H1 (cell line): ENCODE results near the gene MAB21L3. TPM values are rescaled to one million over a fixed set of nuclear protein-coding genes. Genes with fewer than 3 reads are reported as not detected.

Source experiments
- CTCF ChIA-PET: fragments of 300-600 bp; sonication (Branson Sonifier 250); formaldehyde crosslinking; loops from one replicate; lab custom pipeline; 2021; ENCODE audit not compliant: partially characterized antibody; lab: Charles Lee
- POLR2A ChIA-PET: fragments of 300-600 bp; sonication (Branson Sonifier 250); formaldehyde crosslinking; loops from one replicate; lab custom pipeline; 2021; ENCODE audit warnings: inconsistent platforms; ENCODE audit not compliant: partially characterized antibody; lab: Charles Lee
- DNase-seq, 2 experiments: peaks; one replicate each; pipeline versions ENCODE4 v3.0.0 to v3.0.0-alpha.2; 2010 to 2022; ENCODE audit warnings: low spot score in 2 of 2, low read depth in 1 of 2, mixed read lengths in 1 of 2
- FAIRE-seq: peaks from 2 replicates; lab custom pipeline; 2011; peaks lifted over from hg19 to GRCh38; lab: Jason Lieb, UNC
- H2AFZ ChIP-seq: 2 replicates; pipeline ENCODE4 v1.8.1; 2012; ENCODE audit warnings: low read length, inconsistent platforms
- H2AK5ac ChIP-seq: 2 replicates; pipeline ENCODE4 v1.6.1; 2013; ENCODE audit warnings: low read depth, low read length
- H2BK120ac ChIP-seq: replicated peaks from 2 replicates; pipeline ENCODE3; 2013; ENCODE audit warnings: low read depth, low read length, inconsistent platforms
- H2BK12ac ChIP-seq: 2 replicates; pipeline ENCODE4 v1.6.1; 2013; ENCODE audit warnings: low read depth, low read length
- H2BK15ac ChIP-seq: 2 replicates; pipeline ENCODE4 v1.6.1; 2013; ENCODE audit warnings: low read length
- H2BK20ac ChIP-seq: 2 replicates; pipeline ENCODE4 v1.6.1; 2013; ENCODE audit warnings: low read length
- H2BK5ac ChIP-seq: 2 replicates; pipeline ENCODE4 v1.6.1; 2013; ENCODE audit warnings: low read depth, low read length
- H3K14ac ChIP-seq: 2 replicates; pipeline ENCODE4 v1.6.1; 2013; ENCODE audit warnings: inconsistent platforms; ENCODE audit not compliant: insufficient read length
- H3K18ac ChIP-seq: 2 replicates; pipeline ENCODE4 v1.6.1; 2013; ENCODE audit warnings: low read length; ENCODE audit errors: extremely low read depth
- H3K23ac ChIP-seq: 2 replicates; pipeline ENCODE4 v1.6.1; 2013; ENCODE audit warnings: inconsistent platforms; ENCODE audit not compliant: insufficient read length
- H3K23me2 ChIP-seq: 2 replicates; pipeline ENCODE4 v1.6.1; 2013; ENCODE audit warnings: low read depth, low read length
- H3K27ac ChIP-seq: 2 replicates; pipeline ENCODE4 v1.6.1; 2011; ENCODE audit warnings: low read depth, low read length, inconsistent platforms
- H3K27me3 ChIP-seq, 4 experiments: replicated peaks in 1 of 4; 1 replicate in 1 of 4; 2 replicates in 3 of 4; pipeline versions ENCODE4 v1.6.1 to v1.8.1; 2011 to 2013; ENCODE audit warnings: low read length in 3 of 4, mild to moderate bottlenecking in 3 of 4, inconsistent platforms in 2 of 4, mixed read lengths in 2 of 4, moderate library complexity in 1 of 4; ENCODE audit not compliant: control insufficient read depth in 3 of 4, insufficient read depth in 3 of 4; ENCODE audit errors: extremely low read depth in 1 of 4
- H3K36me3 ChIP-seq, 4 experiments: 2 replicates each; pipeline versions ENCODE4 v1.6.1 to v1.8.1; 2011 to 2013; ENCODE audit warnings: mild to moderate bottlenecking in 4 of 4, low read length in 3 of 4, moderate library complexity in 2 of 4, control low read depth in 1 of 4, inconsistent platforms in 1 of 4; ENCODE audit not compliant: insufficient read depth in 4 of 4, control insufficient read depth in 2 of 4
- H3K4ac ChIP-seq: replicated peaks from 2 replicates; pipeline ENCODE3; 2013; ENCODE audit warnings: low read length, low read depth, mixed read lengths, inconsistent platforms; ENCODE audit not compliant: insufficient read length
- H3K4me1 ChIP-seq, 4 experiments: replicated peaks in 1 of 4; 1 replicate in 1 of 4; 2 replicates in 3 of 4; pipeline versions ENCODE4 v1.6.1 to v1.8.1; 2011 to 2013; ENCODE audit warnings: low read length in 3 of 4, inconsistent platforms in 2 of 4, mixed read lengths in 1 of 4; ENCODE audit not compliant: insufficient read depth in 4 of 4, control insufficient read depth in 3 of 4
- H3K4me2 ChIP-seq, 2 experiments: 2 replicates each; pipeline versions ENCODE4 v1.6.1 to v1.8.1; 2011 to 2013; ENCODE audit warnings: low read depth in 2 of 2, low read length in 2 of 2, control low read depth in 1 of 2, inconsistent platforms in 1 of 2, mild to moderate bottlenecking in 1 of 2; ENCODE audit not compliant: insufficient read depth in 1 of 2
- H3K4me3 ChIP-seq, 4 experiments: fragments of 200-600, 300-600 bp in 1 of 4; sonication (generic), shearing (Covaris generic), sonication (Bioruptor Twin) in 1 of 4; 2 replicates each; pipeline versions ENCODE4 v1.5.1 to v1.8.1; 2011 to 2016; ENCODE audit warnings: low read length in 4 of 4, low read depth in 3 of 4, control low read depth in 2 of 4, inconsistent platforms in 2 of 4, mild to moderate bottlenecking in 2 of 4, mixed read lengths in 1 of 4, moderate library complexity in 1 of 4; ENCODE audit not compliant: insufficient read depth in 2 of 4; ENCODE audit errors: extremely low read depth in 1 of 4
- H3K56ac ChIP-seq: replicated peaks from 2 replicates; pipeline ENCODE3; 2013; ENCODE audit warnings: low read depth, mild to moderate bottlenecking, mixed read lengths, low read length, inconsistent platforms; ENCODE audit not compliant: insufficient read length
- H3K79me1 ChIP-seq: 2 replicates; pipeline ENCODE4 v1.6.1; 2013; ENCODE audit warnings: low read depth, low read length, control low read depth
- H3K79me2 ChIP-seq, 2 experiments: 2 replicates each; pipeline versions ENCODE4 v1.6.1 to v1.8.1; 2012 to 2013; ENCODE audit warnings: low read length in 2 of 2, mild to moderate bottlenecking in 2 of 2, inconsistent platforms in 1 of 2; ENCODE audit not compliant: insufficient read depth in 2 of 2, control insufficient read depth in 1 of 2
- H3K9ac ChIP-seq, 4 experiments: replicated peaks in 1 of 4; 1 replicate in 1 of 4; 2 replicates in 3 of 4; pipeline versions ENCODE4 v1.6.1 to v1.8.1; 2011 to 2013; ENCODE audit warnings: low read depth in 3 of 4, low read length in 3 of 4, control low read depth in 2 of 4, mild to moderate bottlenecking in 2 of 4, moderate library complexity in 2 of 4, inconsistent platforms in 1 of 4; ENCODE audit errors: extremely low read depth in 1 of 4
- H3K9me3 ChIP-seq, 2 experiments: 2 replicates each; pipeline versions ENCODE4 v1.6.1 to v1.8.1; 2012 to 2013; ENCODE audit warnings: mild to moderate bottlenecking in 2 of 2, moderate library complexity in 2 of 2, control low read depth in 1 of 2, inconsistent platforms in 1 of 2, low read depth in 1 of 2, low read length in 1 of 2, mixed read lengths in 1 of 2; ENCODE audit not compliant: insufficient read depth in 2 of 2
- H4K20me1 ChIP-seq, 2 experiments: replicated peaks in 1 of 2; 2 replicates each; pipeline versions ENCODE3 to v1.8.1; 2011 to 2013; ENCODE audit warnings: inconsistent platforms in 2 of 2, low read length in 2 of 2, mild to moderate bottlenecking in 1 of 2; ENCODE audit not compliant: insufficient read depth in 2 of 2, control insufficient read depth in 1 of 2
- H4K5ac ChIP-seq: 2 replicates; pipeline ENCODE4 v1.6.1; 2013; ENCODE audit warnings: low read length, low read depth, mixed read lengths, inconsistent platforms; ENCODE audit not compliant: insufficient read length
- H4K8ac ChIP-seq: 2 replicates; pipeline ENCODE4 v1.8.0; 2013; ENCODE audit warnings: mild to moderate bottlenecking, moderate library complexity, low read length, inconsistent platforms; ENCODE audit not compliant: insufficient read depth; ENCODE audit errors: extremely low read depth
- H4K91ac ChIP-seq: replicated peaks from 2 replicates; pipeline ENCODE3; 2013; ENCODE audit warnings: low read length, mixed read lengths, inconsistent platforms; ENCODE audit not compliant: insufficient read length
- CEBPB ChIP-seq: IDR thresholded peaks from 2 replicates; pipeline ENCODE4 v1.6.1; 2012; ENCODE audit warnings: low read depth, low read length
- CTBP2 ChIP-seq: IDR thresholded peaks from 2 replicates; pipeline ENCODE4 v1.7.0; 2011; ENCODE audit warnings: borderline replicate concordance, mild to moderate bottlenecking, moderate library complexity, mixed read lengths, low read length; ENCODE audit not compliant: insufficient read depth, insufficient read length
- EGR1 ChIP-seq: IDR thresholded peaks from 2 replicates; pipeline ENCODE4 v1.6.1; 2011; ENCODE audit warnings: low read depth, low read length, borderline replicate concordance
- EP300 ChIP-seq, 2 experiments: IDR thresholded peaks; 1 replicate in 1 of 2; 2 replicates in 1 of 2; pipeline ENCODE4 v1.6.1; 2011 to 2012; ENCODE audit warnings: low read depth in 2 of 2, low read length in 2 of 2, mild to moderate bottlenecking in 2 of 2, borderline replicate concordance in 1 of 2, inconsistent platforms in 1 of 2, moderate library complexity in 1 of 2
- NRF1 ChIP-seq: IDR thresholded peaks from 2 replicates; pipeline ENCODE4 v1.6.1; 2011; ENCODE audit warnings: mild to moderate bottlenecking, low read depth, low read length, improper control_type of control experiment
- RAD21 ChIP-seq, 2 experiments: IDR thresholded peaks in 1 of 2; conservative IDR thresholded peaks in 1 of 2; 2 replicates each; pipeline ENCODE4 v1.6.1; 2011; ENCODE audit warnings: low read depth in 2 of 2, low read length in 2 of 2, improper control_type of control experiment in 1 of 2, inconsistent platforms in 1 of 2, mild to moderate bottlenecking in 1 of 2, moderate library complexity in 1 of 2
- SP4 ChIP-seq: IDR thresholded peaks from 2 replicates; pipeline ENCODE4 v1.6.1; 2012; ENCODE audit warnings: low read length, inconsistent platforms
- SUZ12 ChIP-seq: fragments of 200-600 bp; sonication (generic); IDR thresholded peaks from 2 replicates; pipeline ENCODE4 v1.6.1; 2012; ENCODE audit warnings: mild to moderate bottlenecking, inconsistent platforms, low read length, moderate library complexity, mixed read lengths
- ZNF274 ChIP-seq: IDR thresholded peaks from 2 replicates; pipeline ENCODE4 v1.7.0; 2012; ENCODE audit warnings: low read length, borderline replicate concordance; ENCODE audit errors: extremely low read depth
- WGBS, 2 experiments: shearing (Covaris generic) in 1 of 2; methylation state at CpG; one replicate each; pipeline versions ENCODE4 v1.1.6 to v1.1.7; 2013 to 2015; ENCODE audit warnings: low lambda C conversion rate in 2 of 2, mixed read lengths in 2 of 2, inconsistent platforms in 1 of 2, low coverage in 1 of 2, missing lambda C conversion rate in 1 of 2; ENCODE audit not compliant: insufficient replicate concordance in 2 of 2, insufficient coverage in 1 of 2, insufficient read length in 1 of 2; ENCODE audit errors: extremely low coverage in 1 of 2, missing lambda C conversion rate in 1 of 2; 5-methylcytosine and 5-hydroxymethylcytosine counted together
- polyA plus RNA-seq, 7 experiments: library from polyadenylated mRNA; depleted of rRNA in 3 of 7; stranded (reverse) in 5 of 7; unstranded in 2 of 7; fragments of >200 nt in 5 of 7; fragments of 200-250 nt in 2 of 7; gene quantifications; 1 replicate in 5 of 7; 2 replicates in 1 of 7; 4 replicates in 1 of 7; pipeline versions ENCODE4 v1.2.1 to v1.2.3, GENCODE V29; 2011 to 2013; ENCODE audit warnings: missing spikeins in 2 of 7, mixed read lengths in 2 of 7
- total RNA-seq: library from RNA; stranded (reverse); fragmentation: NEBNext Ultra II Directional; extraction: Animal tissue kit (Norgen Biotek cat#: 25700); gene quantifications from 2 replicates; pipeline ENCODE4 v1.2.1, GENCODE V29; 2021

The MAB21L3 gene
- total and polyA plus RNA-seq, 2 of the 8 experiments (the other 6 are each of a cell fraction or from before 2014, with no cell fraction given) = not detected

DNA sequence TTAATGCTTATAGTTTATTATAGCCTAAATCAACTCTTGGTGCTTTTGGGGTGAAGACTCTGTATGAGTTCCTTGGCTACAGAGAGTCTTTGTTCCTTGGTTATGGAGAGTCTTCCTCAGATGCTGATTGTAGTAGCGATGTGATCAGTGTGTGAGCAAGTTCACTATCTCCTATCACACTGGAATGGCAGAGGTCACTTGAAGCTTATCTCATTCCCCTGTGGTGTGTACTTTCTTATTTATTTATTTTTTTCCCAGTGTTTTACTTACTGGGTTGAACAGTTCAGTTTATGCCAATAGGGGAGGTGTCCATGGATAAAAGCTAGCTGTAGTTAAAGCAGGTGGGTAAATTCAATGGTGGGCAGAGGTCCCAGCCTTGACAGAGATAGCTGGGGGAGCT, 20.1 kb upstream of the MAB21L3 start:
- Histone ChIP-seq H2BK12ac (no peak overlapping the region), H3K23me2 (no peaks in the 10 kb centered on the region), H3K56ac (no peak overlapping the region), H3K18ac (no peak overlapping the region), H2BK5ac (no peak overlapping the region), H2BK20ac (no peak overlapping the region), H3K4me1 (no peaks in the 10 kb centered on the region), H4K5ac (no peak overlapping the region), H2AK5ac (no peak overlapping the region), H2AFZ (no peak overlapping the region), H3K9ac (no peak overlapping the region), H3K27ac (no peak overlapping the region), H3K9me3 (0 out of 4 replicates have a peak, but pooled peaks cover 0 to 3% of the 10 kb centered on the region in 2 experiments), H3K4me3 (no peak overlapping the region), H3K36me3 (no peaks in the 10 kb centered on the region), H4K20me1 (no peaks in the 10 kb centered on the region), H3K4me2 (no peak overlapping the region), H3K14ac (no peak overlapping the region), H3K4ac (no peak overlapping the region), H4K8ac (no peak overlapping the region), H3K27me3 (no peaks in the 10 kb centered on the region), H2BK120ac (no peak overlapping the region), H3K23ac (no peak overlapping the region), H2BK15ac (no peak overlapping the region), H3K79me1 (no peaks in the 10 kb centered on the region), H4K91ac (no peak overlapping the region), H3K79me2 (no peaks in the 10 kb centered on the region)
- ChIA-PET CTCF (interaction anchor here (0.8 to 1.0 kb wide), 2 partner anchors 8 to 10 kb away, joined by 4 read pairs; no protein-coding TSS in a partner anchor), POLR2A (no interaction called here)
- WGBS, 2 experiments = 89% methylated on average over 1 of the region's 1 CpG; no CpG with 5 or more reads in 1 of the 2 experiments
- no peak for FAIRE-seq
- no peak for DNase-seq
- TF ChIP-seq SUZ12 (no peak), SP4 (no peak), CTBP2 (no peak), CEBPB (no peak), EP300 (IDR thresholded peaks at IDR 0.05; ENCODE audit: borderline replicate concordance in 1 of 2, low read depth in 2 of 2, low read length in 2 of 2) (no peak), ZNF274 (no peak), RAD21 (IDR thresholded peaks at IDR 0.05 in 1 of 2, conservative IDR thresholded peaks at IDR 0.05 in 1 of 2; ENCODE audit: low read depth in 2 of 2, low read length in 2 of 2) (no peak), EGR1 (no peak), NRF1 (no peak)
